Activated T-cell treated with anti-CD3 and anti-CD28 coated beads for 24 hours (primary cell): ENCODE data around the gene LMF1.
"Not testable (repeated sequence)": the region's sequence is repeated elsewhere in the genome, so short reads cannot be mapped to it uniquely, and the experiment has no call there.

Experiments used
- DNase-seq: peaks from one replicate; pipeline ENCODE4 v3.0.0-alpha.2; 2020; ENCODE audit warnings: low read depth

Gene LMF1

GRCh38 chr16:869823-870641 lies 100.8 kb downstream of the LMF1 start:
- DNase-seq, result no peak

- no peak for DNase-seq
Observed at GRCh38 chr16:868846-869822, 101.7 kb downstream of the LMF1 start.

GRCh38 chr16:868386-868755 lies 102.4 kb downstream of the LMF1 start:
- no peak for DNase-seq

- DNase-seq, result no peak
Observed at GRCh38 chr16:867421-868385, 103.1 kb downstream of the LMF1 start.

GRCh38 chr16:866252-866896 lies 104.4 kb downstream of the LMF1 start:
- DNase-seq, result no peak

- no peak for DNase-seq
Observed at GRCh38 chr16:865026-865425, 105.8 kb downstream of the LMF1 start.

- no peak for DNase-seq
Observed at GRCh38 chr16:861446-861845, 109.3 kb downstream of the LMF1 start.

- DNase-seq, result no peak
Observed at GRCh38 chr16:860891-861290, 109.9 kb downstream of the LMF1 start.

GRCh38 chr16:858971-859370 lies 111.8 kb downstream of the LMF1 start:
- DNase-seq, result not testable (repeated sequence)

GRCh38 chr16:858441-858840 lies 112.3 kb downstream of the LMF1 start:
- DNase-seq, result not testable (repeated sequence)

GRCh38 chr16:856811-857210 lies 114.0 kb downstream of the LMF1 start:
- DNase-seq, result no peak

GRCh38 chr16:856101-856500 lies 114.7 kb downstream of the LMF1 start:
- DNase-seq, result no peak

- DNase-seq, result no peak
Observed at GRCh38 chr16:855471-855870, 115.3 kb downstream of the LMF1 start.

- no peak for DNase-seq
Observed at GRCh38 chr16:854808-855410, 115.9 kb downstream of the LMF1 start.

- no peak for DNase-seq
Observed at GRCh38 chr16:853981-854807, 116.6 kb downstream of the LMF1 start.

- no peak for DNase-seq
Observed at GRCh38 chr16:853306-853705, 117.5 kb downstream of the LMF1 start.

GRCh38 chr16:852451-853185 lies 118.2 kb downstream of the LMF1 start:
- DNase-seq, result no peak

- no peak for DNase-seq
Observed at GRCh38 chr16:851871-852270, 118.9 kb downstream of the LMF1 start.

GRCh38 chr16:851209-851810 lies 119.5 kb downstream of the LMF1 start:
- DNase-seq, result no peak
